ENCODE results near the gene RRN3.
"Not testable (repeated sequence)": the region's sequence is repeated elsewhere in the genome, so short reads cannot be mapped to it uniquely, and the experiment has no call there.

The RRN3 gene

DNA sequence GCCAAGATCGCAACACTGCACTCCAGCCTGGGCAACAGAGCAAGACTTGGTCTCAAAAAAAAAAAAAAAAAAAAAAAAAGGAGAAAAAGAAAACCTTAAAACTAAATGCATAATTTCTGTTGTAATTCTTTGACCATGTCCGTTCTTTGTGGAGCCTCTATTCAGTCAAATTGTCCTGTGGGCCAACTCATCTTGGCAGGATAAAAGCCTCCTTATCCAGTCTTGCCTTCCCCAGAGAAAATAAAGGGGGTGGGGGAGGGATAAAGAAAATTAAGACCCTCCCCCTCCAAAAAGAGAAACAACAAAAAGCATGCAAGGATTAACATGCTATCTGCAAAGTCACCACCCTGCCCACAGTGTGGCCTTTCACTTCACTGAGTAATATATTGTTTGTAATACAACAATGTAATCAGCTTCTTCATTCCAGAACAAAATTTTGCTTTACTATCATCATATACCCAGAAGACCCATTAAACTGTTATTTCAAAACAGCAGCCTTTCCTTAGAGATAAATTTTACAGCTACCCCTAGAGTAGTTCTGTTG lies 5.4 kb upstream of the RRN3 start:
- DNase-seq (ENCODE audit: low read depth in 2 of 2), result not testable (repeated sequence)

GRCh38 chr16:15096583-15096972 lies 2.5 kb upstream of the RRN3 start:
- not testable (repeated sequence) for DNase-seq (ENCODE audit: low read depth in 2 of 2)

DNA sequence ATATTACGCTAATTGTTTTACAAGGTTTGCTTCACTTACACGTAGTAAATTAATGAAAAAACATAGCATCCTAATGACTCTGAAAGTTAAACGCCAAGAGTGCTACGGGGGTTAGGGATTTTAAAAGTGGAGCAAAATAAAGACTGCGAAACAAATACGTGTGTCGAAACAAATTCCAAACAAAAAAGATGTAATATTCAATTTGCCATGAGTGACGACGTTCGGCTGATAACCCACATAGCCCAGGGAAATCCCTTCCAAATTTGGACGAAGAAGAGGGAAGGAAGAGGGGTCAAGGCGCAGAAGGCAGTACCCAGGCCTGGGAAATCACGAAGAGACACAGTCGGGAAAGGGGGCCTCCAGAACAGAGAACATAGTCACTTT lies 509 bp downstream of the RRN3 start:
- DNase-seq (ENCODE audit: low read depth in 2 of 2), result not testable (repeated sequence)

DNA sequence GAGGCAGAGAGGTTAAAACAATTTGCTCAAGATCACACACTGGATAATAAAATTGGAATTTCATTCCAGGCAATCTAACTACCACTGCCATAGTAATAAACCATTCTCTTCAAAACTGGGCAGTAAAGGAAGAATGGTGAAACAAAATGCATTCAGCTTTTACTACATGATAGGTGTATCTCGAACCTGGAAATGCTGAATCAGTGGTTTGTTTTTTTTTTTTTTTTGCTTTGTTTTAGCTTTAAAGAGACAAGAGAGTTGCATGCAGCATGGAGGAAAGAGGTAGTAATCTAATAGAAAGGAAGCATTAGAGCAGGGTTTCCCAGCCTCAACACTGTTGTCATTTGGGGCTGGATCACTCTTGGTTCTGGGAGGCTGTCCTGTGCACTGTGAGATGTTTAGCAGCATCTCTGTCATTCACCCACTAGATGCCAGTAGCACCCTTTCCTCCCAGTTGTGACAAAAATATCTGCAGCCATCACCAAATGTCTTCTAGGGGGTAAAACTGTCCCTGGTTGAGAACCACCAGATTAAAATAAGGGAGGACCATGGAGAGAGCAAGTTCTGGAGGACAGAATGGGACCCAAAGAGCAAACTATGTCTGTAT lies 3.3 kb downstream of the RRN3 start:
- DNase-seq (ENCODE audit: low read depth in 2 of 2), result not testable (repeated sequence)

GRCh38 chr16:15082788-15083187 lies 11.3 kb downstream of the RRN3 start:
- not testable (repeated sequence) for DNase-seq (ENCODE audit: low read depth in 2 of 2)

DNA sequence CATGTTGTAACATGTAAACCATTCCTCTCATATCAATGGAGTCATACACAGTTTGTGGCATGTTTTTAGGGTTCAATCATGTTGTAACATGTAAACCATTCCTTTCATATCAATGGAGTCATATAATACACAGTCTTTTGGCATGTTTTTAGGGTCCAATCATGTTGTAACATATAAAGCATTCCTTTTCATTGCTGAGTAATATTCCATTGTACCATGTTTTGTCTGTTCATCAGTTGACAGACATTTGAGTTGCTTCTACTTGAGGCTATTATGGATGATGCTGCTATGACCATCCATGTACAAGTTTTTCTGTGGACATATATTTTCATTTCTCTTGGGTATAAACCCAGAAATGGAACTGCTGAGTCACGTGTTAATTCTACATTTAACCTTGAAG lies 13.2 kb downstream of the RRN3 start:
- DNase-seq (ENCODE audit: low read depth in 2 of 2), result not testable (repeated sequence)

DNA sequence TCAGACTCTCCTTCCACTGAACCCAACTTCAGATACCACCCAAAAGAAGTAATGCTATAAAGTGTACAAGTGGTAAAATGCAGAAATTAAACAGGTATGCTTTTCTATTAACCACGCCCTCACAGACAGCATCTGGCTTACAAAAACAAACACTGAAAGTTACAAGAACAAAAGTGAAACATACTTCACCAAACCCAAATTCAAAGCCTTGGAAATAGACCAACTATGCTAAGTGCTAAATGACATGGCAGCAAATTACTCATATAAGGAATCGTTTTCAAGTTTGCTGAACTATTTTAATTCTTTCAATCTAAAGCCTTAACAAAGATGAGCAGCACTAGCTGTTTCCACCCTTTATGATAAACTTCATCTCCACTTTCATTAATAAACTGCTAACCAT lies 17.9 kb downstream of the RRN3 start:
- not testable (repeated sequence) for DNase-seq (ENCODE audit: low read depth in 2 of 2)

DNA sequence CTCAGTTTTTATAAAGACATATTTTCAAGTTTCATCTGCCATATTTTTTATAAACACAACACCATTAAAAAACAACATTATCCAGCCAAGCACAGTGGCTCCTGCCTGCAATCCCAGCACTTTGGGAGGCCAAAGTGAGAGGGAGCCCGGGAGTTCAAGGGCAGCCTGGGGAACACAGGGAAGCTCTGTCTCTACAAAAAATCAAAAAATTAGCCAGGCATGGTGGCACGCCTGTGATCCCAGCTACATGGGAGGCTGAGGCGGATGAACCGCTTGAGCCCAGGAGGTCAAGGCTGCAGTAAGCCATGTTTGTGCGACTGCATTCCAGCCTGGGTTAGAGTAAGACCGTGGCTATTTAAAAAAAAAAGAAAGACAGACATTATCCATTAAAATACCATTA lies 21.0 kb downstream of the RRN3 start:
- DNase-seq (ENCODE audit: low read depth in 2 of 2), result no peak

DNA sequence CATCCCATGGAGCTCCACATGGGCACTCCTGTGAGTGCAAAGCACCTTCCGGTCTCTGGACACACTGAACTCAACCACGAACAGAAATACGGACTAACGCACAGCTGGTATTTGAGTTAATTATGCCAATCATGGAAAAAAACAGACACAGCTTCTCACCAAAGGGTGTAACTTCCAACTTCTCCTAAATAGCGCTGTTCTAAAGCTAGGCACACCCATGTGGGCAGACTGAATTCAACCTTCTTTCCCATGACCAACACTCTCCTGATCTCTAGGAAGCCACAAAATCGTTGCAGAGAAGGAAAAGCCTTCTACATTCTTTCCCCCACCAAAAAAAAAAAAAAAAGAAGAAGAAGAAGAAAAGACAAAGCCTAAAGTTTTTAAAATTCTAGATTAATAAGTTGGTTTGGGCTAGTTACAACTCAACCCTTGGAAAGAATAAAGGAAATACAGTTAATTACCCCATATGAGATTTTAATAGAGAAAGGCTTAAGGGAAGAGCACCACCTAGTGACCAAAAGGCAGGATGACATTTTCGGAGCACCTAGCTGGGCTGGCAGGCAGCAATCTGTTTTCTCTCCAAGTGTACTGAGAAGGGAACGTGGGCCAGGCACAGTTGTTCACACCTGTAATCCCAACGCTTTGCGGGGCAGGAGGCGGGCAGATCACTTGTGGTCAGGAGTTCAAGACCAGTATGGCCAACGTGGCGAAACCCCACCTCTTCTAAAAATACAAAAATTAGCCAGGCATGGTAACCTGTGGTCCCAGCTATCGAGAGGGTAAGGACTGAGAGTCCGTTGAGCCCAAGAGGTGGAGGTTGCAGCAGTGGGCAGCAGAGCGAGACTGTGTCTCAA lies 21.9 kb downstream of the RRN3 start:
- not testable (repeated sequence) for DNase-seq (ENCODE audit: low read depth in 2 of 2)

DNA sequence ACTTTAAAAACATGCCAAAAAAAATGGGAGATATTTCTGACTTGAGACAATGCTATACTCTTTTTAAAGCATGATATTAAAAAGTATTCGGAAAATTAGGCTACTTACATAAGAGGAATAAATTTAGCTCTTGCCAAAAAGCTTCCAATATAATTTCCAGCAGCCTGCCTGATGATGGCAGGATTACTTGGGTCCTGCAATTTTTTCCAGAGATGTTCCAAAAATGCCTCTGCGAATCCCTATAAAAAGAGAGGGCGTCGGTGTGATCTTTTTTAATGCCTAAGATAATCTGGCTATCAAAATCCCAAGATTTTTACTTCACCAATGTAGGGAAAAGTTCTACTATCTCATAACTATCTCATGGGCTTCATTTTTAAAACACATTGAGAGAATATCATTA lies 23.1 kb downstream of the RRN3 start:
- DNase-seq (ENCODE audit: low read depth in 2 of 2), result not testable (repeated sequence)

DNA sequence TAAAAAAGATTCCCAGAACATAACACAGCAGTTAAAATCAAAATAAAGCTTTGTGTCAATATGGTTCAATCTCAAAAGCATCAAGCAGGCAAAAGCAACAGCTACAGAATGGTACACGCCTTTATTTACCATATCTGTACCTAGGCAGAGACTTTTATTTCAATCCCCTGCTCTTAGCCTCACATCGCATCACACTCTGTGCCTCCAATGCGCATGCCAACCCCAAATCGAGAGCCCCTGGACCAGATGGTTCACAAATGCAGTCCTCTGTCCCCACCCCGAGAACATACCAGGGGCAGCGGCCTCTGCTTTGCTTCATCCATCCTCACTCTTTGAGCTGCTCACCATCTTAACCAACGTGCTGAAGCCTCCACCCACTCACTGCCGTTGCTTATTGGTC lies 27.4 kb downstream of the RRN3 start:
- DNase-seq (ENCODE audit: low read depth in 2 of 2), result not testable (repeated sequence)

GRCh38 chr16:15065961-15066360 lies 28.1 kb downstream of the RRN3 start:
- DNase-seq (ENCODE audit: low read depth in 2 of 2), result not testable (repeated sequence)

- DNase-seq (ENCODE audit: low read depth in 2 of 2), result not testable (repeated sequence)
These were observed 31.8 kb downstream of the RRN3 start for GRCh38 chr16:15062085-15062810.

DNA sequence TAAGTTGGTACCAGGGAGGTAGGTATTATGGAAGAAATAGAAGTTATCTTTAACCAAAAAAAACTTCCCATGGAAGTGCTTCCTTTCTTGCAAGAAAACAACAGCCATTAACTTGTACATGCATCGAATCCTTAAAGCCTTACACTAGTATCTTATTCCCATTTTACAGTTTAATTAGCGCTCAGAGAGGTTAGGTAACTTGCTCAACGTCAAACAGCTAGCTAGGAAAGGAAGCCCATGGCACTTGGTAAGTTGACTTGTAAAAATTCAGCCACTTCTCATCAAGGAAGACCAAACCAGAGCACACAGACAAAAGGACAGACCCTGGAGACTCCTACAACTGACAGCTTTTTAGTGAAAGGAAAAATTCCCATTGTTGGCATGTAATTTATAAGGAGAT lies 34.7 kb downstream of the RRN3 start:
- no peak for DNase-seq (ENCODE audit: low read depth in 2 of 2)

DNA sequence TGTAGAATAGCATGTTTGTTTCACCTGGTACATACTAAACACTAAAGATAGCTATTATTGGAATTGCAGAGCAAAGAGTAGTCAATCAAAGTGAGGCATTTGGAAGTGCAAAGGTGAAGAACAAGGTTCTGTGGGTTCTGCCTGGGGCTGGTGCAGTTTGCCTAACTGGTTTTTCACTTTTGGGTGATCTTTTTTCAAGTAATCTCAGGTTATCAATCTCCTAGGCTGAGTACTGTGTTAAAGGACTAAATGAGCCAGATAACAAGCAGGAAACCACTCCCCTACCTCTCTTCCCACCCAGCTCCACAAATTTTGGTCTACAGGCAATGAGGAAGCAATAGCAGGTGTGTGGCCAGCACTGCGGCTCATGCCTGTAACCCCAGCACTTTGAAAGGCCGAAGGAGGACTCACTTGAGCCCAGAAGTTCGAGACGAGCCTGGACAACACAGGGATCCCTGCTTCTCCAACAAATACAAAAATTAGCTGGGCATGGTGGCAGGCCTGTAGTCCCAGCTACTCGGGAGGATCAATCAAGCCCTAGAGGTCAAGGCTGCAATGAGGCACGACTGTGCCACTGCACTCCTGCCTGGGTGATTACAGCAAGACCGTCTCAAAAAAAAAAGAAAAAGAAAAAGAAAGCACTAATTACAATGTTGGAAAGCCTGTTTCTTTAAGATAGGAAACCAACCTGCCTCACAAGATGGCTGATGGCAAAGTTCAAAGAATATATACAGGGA lies 36.2 kb downstream of the RRN3 start:
- no peak for DNase-seq (ENCODE audit: low read depth in 2 of 2)

- peak; percentile 43 to 44 for DNase-seq (ENCODE audit: low read depth in 2 of 2)
These were observed 38.7 kb downstream of the RRN3 start for GRCh38 chr16:15055141-15056053.

DNA sequence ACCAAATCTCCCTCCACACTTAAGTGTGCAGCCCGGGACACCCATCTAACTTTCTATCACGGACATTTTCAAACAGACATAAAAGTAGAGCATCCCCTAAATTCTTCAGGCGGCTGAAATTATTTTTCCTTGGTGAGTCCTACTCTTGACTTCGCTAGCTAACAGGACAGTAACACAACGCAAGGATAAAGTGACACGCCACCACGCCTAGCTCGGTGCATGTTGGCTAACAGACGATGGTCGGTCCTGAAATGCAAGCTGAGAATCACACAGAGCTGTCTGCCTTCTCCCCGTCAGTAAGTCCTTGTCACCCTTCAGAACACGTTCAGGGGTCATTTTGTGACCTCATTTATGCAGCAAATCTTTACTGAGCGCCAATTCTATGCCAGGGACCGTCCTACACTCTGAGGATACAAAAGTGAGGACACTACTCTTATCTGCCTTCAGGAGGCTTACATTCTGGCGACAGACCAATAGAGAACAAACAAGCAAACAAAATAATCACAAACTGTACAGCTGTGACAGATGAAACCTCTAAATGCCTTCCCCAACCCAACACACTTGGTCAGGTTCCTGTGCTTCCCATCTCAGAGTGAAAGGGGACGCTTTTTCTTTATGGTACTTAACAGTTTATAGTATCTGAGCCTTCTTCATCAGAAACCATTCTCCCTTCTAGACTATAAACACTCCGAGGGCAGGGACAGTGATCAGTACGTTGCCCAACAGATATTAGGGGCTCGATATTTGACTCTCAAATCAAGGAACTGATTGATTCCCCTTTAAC lies 39.5 kb downstream of the RRN3 start:
- no peak for DNase-seq (ENCODE audit: low read depth in 2 of 2)

GRCh38 chr16:15053904-15054303 lies 40.2 kb downstream of the RRN3 start:
- DNase-seq (ENCODE audit: low read depth in 2 of 2), result no peak

DNA sequence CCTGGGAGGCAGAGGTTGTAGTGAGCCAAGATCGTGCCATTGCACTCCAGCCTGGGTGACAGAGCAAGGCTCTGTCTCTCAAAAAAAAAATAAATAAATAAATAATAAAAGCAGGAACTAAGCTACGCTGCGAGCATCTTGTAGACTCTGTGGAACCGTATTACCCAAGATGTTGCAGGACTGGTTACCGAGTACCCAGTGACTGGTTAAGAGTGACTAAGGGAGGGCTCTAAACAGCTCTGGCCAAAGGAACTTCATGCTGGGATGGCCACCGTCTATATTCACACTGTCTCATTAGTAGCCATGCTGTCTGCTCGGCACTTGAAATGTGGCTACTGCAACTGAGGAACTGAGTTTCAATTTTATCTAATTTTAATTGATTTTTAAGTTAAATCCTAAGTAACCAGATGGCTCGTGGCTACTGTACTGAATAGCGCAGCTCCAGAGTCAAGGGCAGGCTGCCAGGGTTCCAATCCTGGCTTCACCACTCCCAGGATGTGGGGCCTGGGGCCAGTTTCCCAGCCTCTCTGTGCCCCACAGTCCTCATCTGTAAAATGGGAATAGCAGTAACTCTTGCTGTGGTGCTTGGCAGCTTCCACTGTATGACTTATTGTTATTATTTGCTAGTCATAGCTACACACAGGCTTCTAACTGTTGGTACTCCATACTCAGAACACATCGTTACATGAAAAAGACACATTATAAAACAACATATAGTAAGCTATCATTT lies 41.2 kb downstream of the RRN3 start:
- no peak for DNase-seq (ENCODE audit: low read depth in 2 of 2)
